Astrocyte of the cerebellum (primary cell): Measurements from ENCODE around the gene PRKACA.

Experiments used
- DNase-seq: peaks from one replicate; pipeline ENCODE4 v3.0.0-alpha.2; 2011; ENCODE audit warnings: low read depth
- H3K4me3 ChIP-seq: 2 replicates; pipeline ENCODE4 v1.5.1; 2011; ENCODE audit warnings: mild to moderate bottlenecking, low read depth, low read length, moderate library complexity
- CTCF ChIP-seq: IDR thresholded peaks from 2 replicates; pipeline ENCODE4 v1.5.1; 2012; ENCODE audit warnings: low read length, low read depth, moderate library complexity, mild to moderate bottlenecking; ENCODE audit errors: missing control alignments
- in situ Hi-C: cut with HindIII; loops from 2 replicates; pipeline ENCODE4 v1.10.0; 2017; ENCODE audit warnings: low sequenced_read_pairs

Gene PRKACA

GRCh38 chr19:14105680-14106079, 11.9 kb downstream of the PRKACA start:
- no peak for TF ChIP-seq CTCF
- in situ Hi-C loops: no loop called here
- DNase-seq: no peak
- H3K4me3 ChIP-seq: no peak overlapping the region

DNA sequence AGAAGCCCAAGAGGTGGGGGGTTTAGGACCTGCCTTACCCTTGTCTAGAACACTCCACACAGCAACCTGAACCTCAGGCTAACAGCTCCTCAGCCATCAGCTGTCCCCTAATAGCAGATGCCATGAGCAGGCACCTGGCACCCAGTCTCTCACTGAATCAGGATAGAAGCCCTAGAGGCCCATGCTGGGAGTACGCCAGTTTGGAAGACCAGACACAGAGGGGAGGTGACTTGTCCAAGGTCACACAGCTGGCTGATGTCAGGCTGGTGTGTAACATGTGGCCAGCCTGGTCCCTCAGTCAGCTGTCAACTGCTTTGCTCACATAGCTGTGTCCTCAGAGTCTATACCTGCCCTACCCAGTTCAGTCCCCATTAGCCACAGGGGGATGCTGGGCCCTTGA, 14.3 kb downstream of the PRKACA start:
- no peak overlapping the region for H3K4me3 ChIP-seq
- TF ChIP-seq CTCF: no peak
- in situ Hi-C loops: no loop called here
- no peak for DNase-seq

DNA sequence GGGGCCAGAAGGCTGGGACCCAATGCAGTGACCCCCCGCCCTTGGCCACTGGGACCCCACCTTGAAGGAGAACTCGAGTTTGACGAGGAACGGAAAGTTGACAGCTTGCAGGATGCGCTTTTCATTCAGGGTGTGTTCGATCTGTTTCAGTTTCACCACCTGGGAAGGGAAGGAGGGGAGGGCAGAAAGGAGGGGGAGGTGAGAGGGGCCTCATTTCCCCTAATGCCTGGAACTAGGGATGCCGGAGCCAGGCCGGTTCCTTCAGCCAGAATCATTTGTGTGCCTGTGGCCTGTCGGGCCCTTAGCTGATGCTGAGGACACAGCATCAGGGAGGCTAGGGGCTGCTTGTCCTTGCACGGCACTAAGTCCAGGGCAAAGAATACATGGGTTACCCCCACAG, 14.8 kb downstream of the PRKACA start:
- no peak for TF ChIP-seq CTCF
- in situ Hi-C loops: no loop called here
- no peak overlapping the region for H3K4me3 ChIP-seq
- no peak for DNase-seq

GRCh38 chr19:14102102-14102696, 15.4 kb downstream of the PRKACA start:
- in situ Hi-C loops: no loop called here
- H3K4me3 ChIP-seq: no peak overlapping the region
- no peak for DNase-seq
- TF ChIP-seq CTCF: no peak

DNA sequence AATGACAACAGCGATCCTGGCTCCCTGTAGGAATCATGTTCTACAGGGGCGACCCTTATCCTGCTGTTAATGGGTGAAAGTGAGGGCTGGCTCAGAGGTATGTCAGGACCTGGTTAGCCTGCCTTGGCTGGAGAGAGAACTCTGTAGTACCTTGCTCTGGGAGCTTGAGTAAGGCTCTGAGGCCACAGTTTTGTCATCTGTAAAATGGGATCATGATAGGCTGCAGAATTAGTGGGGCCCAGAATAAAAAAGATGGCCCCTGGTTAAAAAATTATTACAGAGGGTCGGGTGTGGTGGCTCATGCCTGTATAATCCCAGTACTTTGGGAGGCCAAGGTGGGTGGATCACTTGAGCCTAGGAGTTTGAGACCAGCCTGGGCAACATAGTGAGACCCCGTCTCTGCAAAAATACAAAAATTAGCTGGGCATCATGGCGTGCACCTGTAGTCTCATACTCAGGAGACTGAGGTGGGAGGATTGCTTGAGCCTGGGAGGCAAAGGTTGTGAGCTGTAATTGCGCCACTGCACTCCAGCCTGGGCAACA, 16.5 kb downstream of the PRKACA start:
- in situ Hi-C loops: no loop called here
- no peak for TF ChIP-seq CTCF
- no peak overlapping the region for H3K4me3 ChIP-seq
- no peak for DNase-seq

DNA sequence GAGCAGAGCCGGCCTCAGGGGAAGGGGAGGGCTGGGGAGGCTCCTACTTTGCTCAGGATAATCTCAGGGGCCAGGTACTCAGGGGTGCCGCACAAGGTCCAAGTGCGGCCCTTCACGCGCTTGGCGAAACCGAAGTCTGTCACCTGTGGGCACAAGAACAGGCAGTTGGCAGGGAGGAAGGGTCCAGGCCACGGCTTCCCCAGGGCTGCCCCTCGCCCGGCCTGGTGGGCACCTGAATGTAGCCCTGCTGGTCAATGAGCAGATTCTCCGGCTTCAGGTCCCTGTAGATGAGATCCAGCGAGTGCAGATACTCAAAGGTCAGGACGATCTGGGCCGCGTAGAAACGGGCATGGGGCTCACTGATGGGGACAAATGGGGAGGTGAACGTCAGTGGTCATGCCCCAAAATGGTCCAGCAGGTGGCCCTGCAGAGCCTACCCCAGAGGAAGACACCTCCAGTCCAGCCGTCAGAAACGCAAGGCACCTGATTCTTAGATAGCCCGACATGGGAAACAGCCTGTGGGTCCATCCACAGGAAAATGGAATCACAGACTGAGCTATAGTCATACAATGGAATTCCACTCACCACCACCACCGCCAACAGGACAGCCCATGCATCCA, 19.9 kb downstream of the PRKACA start:
- DNase-seq: no peak
- in situ Hi-C loops: no loop called here
- H3K4me3 ChIP-seq: no peak overlapping the region
- peak; percentile 24 for TF ChIP-seq CTCF
